Myocyte (in vitro differentiated cells): Measurements from ENCODE around the gene HMX2. TPM values are rescaled to one million over a fixed set of nuclear protein-coding genes. Genes with fewer than 3 reads are reported as not detected.
A peak's percentile ranks its signal among the peaks of the same experiment; 100 is the strongest.
"Not testable (repeated sequence)": the region's sequence is repeated elsewhere in the genome, so short reads cannot be mapped to it uniquely, and the experiment has no call there.

Source experiments
- DNase-seq: peaks from one replicate; pipeline ENCODE4 v3.0.0-alpha.2; 2012; ENCODE audit warnings: low read depth
- total RNA-seq: library from RNA; depleted of rRNA; stranded (reverse); fragments of >200 nt; gene quantifications from 2 replicates; pipeline ENCODE4 v1.2.3, GENCODE V29; 2014

HMX2 gene
- total RNA-seq, 1 donor from 2014 or later: not detected

GRCh38 chr10:123150271-123150985, 2.5 kb downstream of the HMX2 start:
- DNase-seq: no peak

GRCh38 chr10:123150986-123151736, 3.2 kb downstream of the HMX2 start:
- no peak for DNase-seq

GRCh38 chr10:123151737-123152135, 3.8 kb downstream of the HMX2 start:
- no peak for DNase-seq

GRCh38 chr10:123153486-123154091, 5.7 kb downstream of the HMX2 start:
- DNase-seq: no peak

- peak; percentile 100 for DNase-seq
These were observed 6.3 kb downstream of the HMX2 start, which contains the start of gene BUB3 for GRCh38 chr10:123154092-123154710. BUB3 (plus strand) TSS chr10:123154402; CDS start chr10:123154918, 516 bp downstream.

- DNase-seq: peak; percentile 67
These were observed 7.0 kb downstream of the HMX2 start for GRCh38 chr10:123154711-123155505.

GRCh38 chr10:123156078-123156477, 8.1 kb downstream of the HMX2 start:
- no peak for DNase-seq

GRCh38 chr10:123157210-123157609, 9.3 kb downstream of the HMX2 start:
- no peak for DNase-seq

- DNase-seq: no peak
These were observed 10.7 kb downstream of the HMX2 start for GRCh38 chr10:123158682-123159081.

GRCh38 chr10:123160311-123160980, 12.5 kb downstream of the HMX2 start:
- DNase-seq: no peak

GRCh38 chr10:123164319-123164718, 16.4 kb downstream of the HMX2 start:
- DNase-seq: no peak

- DNase-seq: peak; percentile 28
These were observed 17.6 kb downstream of the HMX2 start for GRCh38 chr10:123165445-123166072.

GRCh38 chr10:123166618-123167017, 18.7 kb downstream of the HMX2 start:
- no peak for DNase-seq

GRCh38 chr10:123170961-123171360, 23.0 kb downstream of the HMX2 start:
- DNase-seq: no peak

- not testable (repeated sequence) for DNase-seq
These were observed 23.7 kb downstream of the HMX2 start for GRCh38 chr10:123171616-123172015.

GRCh38 chr10:123175389-123176387, 27.8 kb downstream of the HMX2 start:
- DNase-seq: no peak

GRCh38 chr10:123178390-123178789, 30.5 kb downstream of the HMX2 start:
- not testable (repeated sequence) for DNase-seq
